Muscle of leg (tissue), 11 donors: ENCODE data around the gene N4BP2. TPM values are rescaled to one million over a fixed set of nuclear protein-coding genes. Genes with fewer than 3 reads are reported as not detected.
A peak's percentile ranks its signal among the peaks of the same experiment; 100 is the strongest.
"Not testable (repeated sequence)": the region's sequence is repeated elsewhere in the genome, so short reads cannot be mapped to it uniquely, and the experiment has no call there.

Experiments used
- DNase-seq: peaks from one replicate; pipeline ENCODE4 v3.0.0; 2013
- H3K27ac ChIP-seq: one replicate; pipeline ENCODE4 v1.5.1; 2013; ENCODE audit warnings: mild to moderate bottlenecking, low read length, control low read depth
- H3K27me3 ChIP-seq: one replicate; pipeline ENCODE4 v1.6.1; 2013; ENCODE audit warnings: low read length; ENCODE audit not compliant: control insufficient read depth, insufficient read depth
- H3K36me3 ChIP-seq: one replicate; pipeline ENCODE4 v1.6.1; 2013; ENCODE audit warnings: low read length; ENCODE audit not compliant: control insufficient read depth, insufficient read depth
- H3K4me1 ChIP-seq: one replicate; pipeline ENCODE4 v1.6.1; 2013; ENCODE audit warnings: low read length; ENCODE audit not compliant: control insufficient read depth, insufficient read depth
- H3K4me3 ChIP-seq: one replicate; pipeline ENCODE4 v1.5.1; 2013; ENCODE audit warnings: low read length, control low read depth
- H3K9me3 ChIP-seq: replicated peaks from 2 replicates; pipeline ENCODE4 v1.6.1; 2013; ENCODE audit warnings: low read depth, low read length; ENCODE audit not compliant: control insufficient read depth
- WGBS: methylation state at CpG from one replicate; pipeline ENCODE4 v1.1.5; 2013; ENCODE audit warnings: missing lambda C conversion rate; ENCODE audit not compliant: insufficient coverage; 5-methylcytosine and 5-hydroxymethylcytosine counted together
- polyA plus RNA-seq, 8 donors: library from polyadenylated mRNA; unstranded; fragments of 120-200 nt; gene quantifications; one replicate each; pipeline versions ENCODE4 v1.2.1 to v1.2.3, GENCODE V29; 2013; ENCODE audit warnings: inconsistent platforms in 1 of 8, low replicate concordance in 1 of 8; ENCODE audit not compliant: insufficient read length in 8 of 8, insufficient read depth in 1 of 8
- total RNA-seq: library from RNA; stranded (reverse); fragments of 120-200 nt; gene quantifications from one replicate; pipeline ENCODE4 v1.2.4, GENCODE V29; 2013

The N4BP2 gene
- total and polyA plus RNA-seq, 9 donors = 6.0 to 18.9 (median 12.4) TPM

DNA sequence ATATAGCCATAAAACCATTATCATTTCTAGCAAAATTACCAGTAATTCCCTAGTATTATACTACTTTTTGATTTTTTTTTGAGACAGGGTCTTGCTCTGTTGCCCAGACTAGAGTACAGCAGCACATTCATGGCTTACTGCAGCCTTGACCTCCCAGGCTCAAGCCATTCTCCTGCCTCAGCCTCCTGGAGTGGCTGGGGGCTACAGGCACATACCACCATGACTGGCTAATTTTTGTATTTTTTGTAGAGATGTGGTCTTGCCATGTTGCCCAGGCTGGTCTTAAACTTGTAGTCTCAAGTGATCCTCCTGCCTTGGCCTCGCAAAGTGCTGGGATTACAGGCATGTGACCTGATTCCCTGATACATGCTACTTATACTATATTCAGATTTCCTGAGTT is 13.7 kb downstream of the N4BP2 start:
- Histone ChIP-seq H3K27ac (no peak overlapping the region), H3K4me1 (no peaks in the 10 kb centered on the region), H3K27me3 (no peaks in the 10 kb centered on the region), H3K9me3 (no peaks in the 10 kb centered on the region), H3K4me3 (no peak overlapping the region), H3K36me3 (peaks cover 8% of the 10 kb centered on the region)
- DNase-seq = no peak
- no CpG with 5 or more reads among the region's 1 CpG for WGBS

DNA sequence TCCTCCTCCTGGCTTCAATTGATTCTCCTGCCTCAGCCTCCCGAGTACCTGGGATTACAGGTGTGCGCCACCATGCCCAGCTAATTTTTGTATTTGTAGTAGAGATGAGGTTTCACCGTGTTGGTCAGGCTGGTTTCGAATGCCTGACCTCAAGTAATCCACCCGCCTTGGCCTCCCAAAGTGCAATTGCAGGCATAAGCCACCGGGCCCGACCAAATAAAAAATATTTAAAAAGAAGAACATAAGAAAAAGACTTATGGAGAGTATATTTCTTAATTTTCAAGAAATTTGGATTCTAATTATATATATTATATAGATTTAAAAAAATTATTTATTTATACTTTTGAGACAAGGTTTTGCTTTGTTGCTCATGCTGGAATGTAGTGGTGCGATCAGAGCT is 29.8 kb downstream of the N4BP2 start:
- WGBS = 100% methylated on average over 1 of the region's 8 CpGs
- Histone ChIP-seq H3K36me3 (peaks cover 5% of the 10 kb centered on the region), H3K4me1 (no peaks in the 10 kb centered on the region), H3K27ac (no peak overlapping the region), H3K9me3 (peaks cover 4% of the 10 kb centered on the region), H3K4me3 (no peak overlapping the region), H3K27me3 (no peaks in the 10 kb centered on the region)
- DNase-seq = no peak

DNA sequence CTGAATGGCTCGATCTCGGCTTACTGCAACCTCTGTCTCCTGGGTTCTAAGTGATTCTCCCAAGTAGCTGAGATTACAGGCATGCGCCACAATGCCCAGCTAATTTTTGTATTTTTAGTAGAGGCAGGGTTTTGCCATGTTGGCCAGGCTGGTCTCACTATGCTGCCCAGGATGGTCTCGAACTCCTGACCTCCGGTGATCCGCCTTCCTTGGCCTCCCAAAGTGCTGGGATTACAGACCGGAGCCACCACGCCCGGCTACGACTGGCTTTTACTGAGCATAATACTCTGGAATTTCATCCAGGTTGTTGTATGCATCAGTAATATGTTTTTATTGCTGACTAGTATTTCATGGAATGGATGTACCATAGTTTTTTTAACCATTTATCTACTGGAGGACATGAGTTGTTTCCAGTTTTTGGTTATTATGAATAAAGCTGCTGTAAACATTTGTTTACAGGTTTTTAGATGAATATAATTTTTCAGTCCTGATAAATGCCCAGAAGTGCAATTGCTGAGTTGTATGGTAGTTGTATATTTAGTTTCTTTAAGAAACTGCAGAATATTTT is 31.2 kb downstream of the N4BP2 start:
- Histone ChIP-seq H3K9me3 (peaks cover 4% of the 10 kb centered on the region), H3K4me3 (no peak overlapping the region), H3K4me1 (no peaks in the 10 kb centered on the region), H3K27me3 (no peaks in the 10 kb centered on the region), H3K27ac (no peak overlapping the region), H3K36me3 (peaks cover 5% of the 10 kb centered on the region)
- no peak for DNase-seq
- WGBS = 100% methylated on average over 2 of the region's 10 CpGs

DNA sequence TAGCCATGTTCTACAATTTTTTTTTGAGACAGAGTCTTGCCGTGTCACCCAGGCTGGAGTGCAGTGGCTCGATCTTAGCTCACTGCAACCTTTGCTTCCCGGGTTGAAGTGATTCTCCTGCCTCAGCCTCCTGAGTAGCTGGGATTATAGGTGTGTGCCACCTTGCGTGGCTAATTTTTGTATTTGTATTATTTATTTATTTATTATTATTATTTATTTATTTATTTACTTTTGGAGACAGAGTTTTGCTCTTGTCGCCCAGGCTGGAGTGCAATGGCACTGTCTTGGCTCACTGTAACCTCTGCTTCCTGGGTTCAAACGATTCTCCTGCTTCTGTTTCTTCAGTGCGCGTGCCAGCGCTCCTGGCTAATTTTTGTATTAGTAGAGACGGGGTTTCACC is 36.8 kb downstream of the N4BP2 start:
- not testable (repeated sequence) for H3K27me3 ChIP-seq, H3K36me3 ChIP-seq, DNase-seq, H3K4me1 ChIP-seq, H3K27ac ChIP-seq, H3K9me3 ChIP-seq, H3K4me3 ChIP-seq
- WGBS = 94% methylated on average over 7 of the region's 10 CpGs

DNA sequence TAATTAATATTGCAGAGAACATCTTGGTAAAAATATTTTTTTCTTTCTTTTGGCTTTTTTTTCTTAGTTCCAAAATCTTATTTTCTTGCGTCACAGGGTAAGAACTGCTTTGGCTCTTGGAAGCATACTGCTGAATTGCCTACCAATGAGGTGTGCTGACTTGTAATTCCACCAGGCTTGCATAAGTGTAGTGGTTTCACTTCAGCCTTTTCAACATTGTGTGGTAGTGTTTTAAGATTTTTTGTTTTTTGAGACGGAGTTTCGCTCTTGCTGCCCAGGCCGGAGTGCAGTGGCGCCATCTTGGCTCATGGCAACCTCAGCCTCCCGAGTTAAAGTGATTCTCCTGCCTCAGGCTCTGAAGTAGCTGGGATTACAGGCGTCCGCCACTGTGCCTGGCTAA is 42.4 kb downstream of the N4BP2 start:
- H3K36me3 ChIP-seq = peaks cover 2% of the 10 kb centered on the region
- peak; percentile 43 for DNase-seq
- H3K27ac ChIP-seq = no peak overlapping the region
- no peaks in the 10 kb centered on the region for H3K9me3 ChIP-seq
- H3K4me1 ChIP-seq = no peaks in the 10 kb centered on the region
- H3K27me3 ChIP-seq = no peaks in the 10 kb centered on the region
- H3K4me3 ChIP-seq = no peak overlapping the region
- 60% methylated on average over 3 of the region's 8 CpGs for WGBS

DNA sequence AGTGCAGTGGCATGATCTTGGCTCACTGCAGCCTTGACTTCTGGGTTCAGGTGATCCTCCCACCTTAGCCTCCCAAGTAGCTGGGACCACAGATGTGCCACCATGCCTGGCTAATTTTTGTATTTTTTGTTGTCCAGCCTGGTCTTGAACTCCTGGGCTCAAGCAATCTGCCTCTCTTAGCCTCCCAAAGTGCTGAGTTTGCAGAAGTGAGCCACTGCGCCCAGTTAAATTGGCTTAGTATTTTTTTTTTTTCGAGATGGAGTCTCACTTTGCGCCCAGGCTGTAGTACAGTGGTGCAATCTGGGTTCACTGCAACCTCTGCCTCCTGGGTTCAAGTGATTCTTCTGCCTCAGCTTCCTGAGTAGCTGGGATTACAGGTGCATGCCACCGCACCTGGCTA is 50.5 kb downstream of the N4BP2 start:
- WGBS = 91% methylated on average over 4 of the region's 4 CpGs
- H3K36me3 ChIP-seq = peaks cover 14% of the 10 kb centered on the region
- H3K9me3 ChIP-seq, H3K27ac ChIP-seq, DNase-seq, H3K27me3 ChIP-seq, H3K4me3 ChIP-seq, H3K4me1 ChIP-seq: not testable (repeated sequence)

DNA sequence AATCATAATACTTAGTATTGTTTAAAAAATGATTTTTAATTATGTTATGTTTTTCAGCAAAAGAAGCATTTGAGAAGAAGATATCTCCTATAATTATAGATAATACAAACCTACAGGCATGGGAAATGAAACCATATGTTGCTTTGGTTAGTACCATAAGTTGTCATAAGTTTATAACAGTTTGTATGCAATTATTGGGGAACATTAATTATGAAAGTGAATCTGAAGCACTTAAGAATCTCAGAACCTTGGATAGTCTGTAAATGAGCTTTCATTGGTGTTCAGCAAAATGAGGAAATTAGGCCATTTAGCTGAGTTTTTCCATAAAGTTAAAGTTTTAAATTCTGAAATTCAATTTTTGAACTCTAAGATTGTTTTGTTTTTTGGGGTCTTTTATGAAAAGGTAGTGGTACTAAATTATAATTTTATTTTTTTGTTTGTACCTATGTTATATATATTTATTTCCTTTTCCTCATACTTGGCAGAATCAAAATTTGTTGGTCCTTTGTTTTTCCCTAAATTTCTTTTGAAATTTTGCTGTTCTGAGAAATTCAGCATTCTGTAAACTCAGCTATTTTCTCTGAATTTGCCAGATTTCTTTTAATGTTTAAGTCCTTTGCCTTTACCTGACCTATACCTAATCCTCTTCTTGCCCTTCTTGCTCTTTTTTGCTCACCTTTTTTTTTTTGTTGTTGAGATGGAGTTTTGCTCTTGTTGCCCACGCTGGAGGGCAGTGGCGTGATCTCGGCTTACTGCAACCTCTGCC is 55.6 kb downstream of the N4BP2 start:
- 95% methylated on average over 3 of the region's 3 CpGs for WGBS
- no peak for DNase-seq
- Histone ChIP-seq H3K4me3 (no peak overlapping the region), H3K27ac (no peak overlapping the region), H3K4me1 (no peaks in the 10 kb centered on the region), H3K9me3 (no peaks in the 10 kb centered on the region), H3K27me3 (no peaks in the 10 kb centered on the region), H3K36me3 (peaks cover 9% of the 10 kb centered on the region)

DNA sequence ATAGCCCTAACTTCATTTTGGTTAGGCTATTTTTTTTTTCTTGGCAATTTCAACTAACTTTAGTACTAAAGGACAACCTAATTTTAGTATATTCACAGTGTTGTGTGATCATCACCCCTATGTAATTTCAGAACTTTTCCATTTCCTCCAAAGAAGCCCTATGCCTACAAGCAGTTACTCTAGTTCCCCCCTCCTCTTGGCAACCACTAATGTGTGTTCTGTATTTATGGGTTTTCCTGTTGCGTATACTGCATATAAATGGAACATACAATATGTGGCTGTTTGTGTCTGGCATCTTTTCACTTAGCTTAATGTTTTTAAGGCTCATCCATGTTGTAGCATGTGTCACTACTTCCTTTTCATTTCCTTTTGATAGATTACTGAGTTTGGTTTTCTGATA is 57.6 kb downstream of the N4BP2 start:
- Histone ChIP-seq H3K9me3 (no peaks in the 10 kb centered on the region), H3K36me3 (peaks cover under 1% of the 10 kb centered on the region), H3K4me1 (no peaks in the 10 kb centered on the region), H3K27ac (no peak overlapping the region), H3K27me3 (no peaks in the 10 kb centered on the region), H3K4me3 (no peak overlapping the region)
- no CpG with 5 or more reads among the region's 1 CpG for WGBS
- peak; percentile 28 for DNase-seq

DNA sequence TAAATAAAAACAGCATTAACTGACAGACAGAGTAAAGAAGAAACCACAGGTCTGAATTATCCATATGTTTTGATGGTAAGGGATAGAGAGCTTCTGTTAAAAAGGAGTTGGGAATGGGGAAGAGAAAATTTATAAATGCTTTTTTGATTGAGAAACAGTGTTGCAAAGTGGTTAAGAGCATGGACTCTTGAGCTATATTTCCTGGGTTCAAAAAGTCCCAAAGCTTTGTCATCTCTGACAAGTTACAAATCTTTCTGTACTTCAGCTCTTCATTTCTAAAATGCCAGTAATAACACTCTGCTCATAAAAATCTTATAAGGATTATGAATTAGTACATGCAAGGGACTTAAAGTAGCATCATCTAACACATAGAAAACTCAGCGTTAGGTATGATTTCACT is 62.2 kb downstream of the N4BP2 start:
- no CpG with 5 or more reads among the region's 1 CpG for WGBS
- no peak for DNase-seq
- H3K9me3 ChIP-seq = no peaks in the 10 kb centered on the region

DNA sequence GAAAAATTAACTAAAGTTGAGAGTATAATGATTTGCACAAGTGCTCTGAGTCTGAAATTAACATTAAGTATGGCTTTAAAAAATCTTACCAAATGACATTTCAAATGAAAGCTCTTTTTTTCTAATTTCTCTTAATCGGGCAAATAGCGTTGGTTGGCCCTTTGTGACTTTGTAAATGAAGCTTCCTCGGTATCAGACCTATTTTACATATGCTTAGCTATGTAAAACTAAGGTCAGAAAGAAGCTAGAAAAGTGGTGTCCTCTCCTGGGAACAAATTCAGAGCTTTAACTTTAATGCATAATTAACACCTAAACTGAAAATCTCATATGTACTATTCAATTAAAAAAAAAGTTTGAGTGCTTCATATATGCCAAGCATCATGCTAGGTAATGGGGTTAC is 62.7 kb downstream of the N4BP2 start:
- no CpG with 5 or more reads among the region's 3 CpGs for WGBS
- H3K4me1 ChIP-seq = no peaks in the 10 kb centered on the region
- peaks cover 4% of the 10 kb centered on the region for H3K36me3 ChIP-seq
- no peak overlapping the region for H3K4me3 ChIP-seq
- DNase-seq = no peak
- no peaks in the 10 kb centered on the region for H3K9me3 ChIP-seq
- H3K27me3 ChIP-seq = no peaks in the 10 kb centered on the region
- H3K27ac ChIP-seq = no peak overlapping the region

More for the DNA sequence above, 62.2 kb downstream of the N4BP2 start:
- H3K27me3 ChIP-seq = no peaks in the 10 kb centered on the region
- peaks cover 4% of the 10 kb centered on the region for H3K36me3 ChIP-seq
- no peaks in the 10 kb centered on the region for H3K4me1 ChIP-seq
- no peak overlapping the region for H3K27ac ChIP-seq
- H3K4me3 ChIP-seq = no peak overlapping the region
